A673 (cell line): Measurements from ENCODE around the gene CLDN34. TPM values are rescaled to one million over a fixed set of nuclear protein-coding genes. Genes with fewer than 3 reads are reported as not detected.

Experiments used
- BruUV-seq: library from RNA; stranded (reverse); fragments of 400-500 nt; replicated peaks from 2 replicates; lab custom pipeline; 2021; lab: Mats Ljungman, UMichigan
- CTCF ChIA-PET: fragments of 300-600 bp; sonication (Branson Sonifier 250); formaldehyde crosslinking; loops from one replicate; lab custom pipeline; 2022; ENCODE audit warnings: antibody characterized with exemption; lab: Charles Lee
- POLR2A ChIA-PET: fragments of 300-600 bp; sonication (Branson Sonifier 250); formaldehyde crosslinking; loops from one replicate; lab custom pipeline; 2022; ENCODE audit warnings: antibody characterized with exemption; ENCODE audit not compliant: low non-redundant PET; lab: Charles Lee
- DNase-seq: peaks from one replicate; pipeline ENCODE4 v3.0.0-alpha.2; 2015; ENCODE audit warnings: low spot score
- H3K27ac ChIP-seq: fragments of 200-600 bp; sonication (generic); 2 replicates; pipeline ENCODE4 v1.5.1; 2016; ENCODE audit warnings: mixed run types, low read depth, mild to moderate bottlenecking, mixed read lengths, antibody characterized with exemption, low read length; ENCODE audit not compliant: poor library complexity, severe bottlenecking
- H3K27me3 ChIP-seq: fragments of 200-600 bp; sonication (generic); replicated peaks from 2 replicates; pipeline ENCODE4 v1.6.1; 2017; ENCODE audit warnings: mixed run types, low read depth, mild to moderate bottlenecking, mixed read lengths, antibody characterized with exemption, low read length; ENCODE audit not compliant: insufficient read depth, poor library complexity
- H3K36me3 ChIP-seq: fragments of 200-600 bp; sonication (generic); 2 replicates; pipeline ENCODE4 v1.6.1; 2016; ENCODE audit warnings: mixed run types, mild to moderate bottlenecking, mixed read lengths, antibody characterized with exemption, low read length; ENCODE audit not compliant: insufficient read depth, poor library complexity, severe bottlenecking
- H3K4me1 ChIP-seq: fragments of 200-600 bp; sonication (generic); 2 replicates; pipeline ENCODE4 v1.6.1; 2017; ENCODE audit warnings: mixed run types, mild to moderate bottlenecking, mixed read lengths, antibody characterized with exemption, low read length; ENCODE audit not compliant: insufficient read depth, poor library complexity, severe bottlenecking
- H3K4me3 ChIP-seq: fragments of 200-600 bp; sonication (generic); 2 replicates; pipeline ENCODE4 v1.5.1; 2016; ENCODE audit warnings: low read depth, mixed run types, mild to moderate bottlenecking, mixed read lengths, low read length; ENCODE audit not compliant: poor library complexity, severe bottlenecking
- H3K9me3 ChIP-seq: fragments of 200-600 bp; sonication (generic); 2 replicates; pipeline ENCODE4 v1.6.1; 2016; ENCODE audit warnings: mixed run types, low read depth, mild to moderate bottlenecking, mixed read lengths, antibody characterized with exemption, low read length; ENCODE audit not compliant: poor library complexity, severe bottlenecking
- CTCF ChIP-seq: fragments of 300-800, 200-600 bp; sonication (generic); conservative IDR thresholded peaks from 2 replicates; pipeline ENCODE4 v1.5.1; 2017; ENCODE audit warnings: low read depth, mild to moderate bottlenecking, antibody characterized with exemption, low read length, moderate library complexity, mixed read lengths
- EZH2 ChIP-seq: fragments of 200-600 bp; sonication (generic); IDR thresholded peaks from 2 replicates; pipeline ENCODE4 v1.6.1; 2017; ENCODE audit warnings: borderline replicate concordance, low read depth, mild to moderate bottlenecking, mixed read lengths, antibody characterized with exemption, low read length; ENCODE audit not compliant: poor library complexity, severe bottlenecking
- intact Hi-C: fragments of 100-400 bp; cut with micrococcal nuclease; formaldehyde crosslinking; loops from one replicate; pipeline ENCODE4 v1.10.0; 2022; ENCODE audit not compliant: unreplicated experiment
- total RNA-seq: library from RNA; stranded (reverse); gene quantifications from 2 replicates; pipeline ENCODE4 v1.2.3, GENCODE V29; 2021

CLDN34 gene
- total RNA-seq, 1 experiment from 2014 or later, result not detected

- CTCF ChIA-PET, result no interaction called here
- Histone ChIP-seq H3K27me3 (no peaks in the 10 kb centered on the region), H3K27ac (no peak overlapping the region), H3K4me3 (no peak overlapping the region), H3K9me3 (no peaks in the 10 kb centered on the region), H3K36me3 (no peaks in the 10 kb centered on the region), H3K4me1 (no peaks in the 10 kb centered on the region)
- BruUV-seq, result no TSS peak
- intact Hi-C loops, result no loop called here
- POLR2A ChIA-PET, result no interaction called here
- TF ChIP-seq CTCF, result no peak
- no peak for TF ChIP-seq EZH2
- DNase-seq, result no peak
Observed at GRCh38 chrX:9921407-9921806, 45.8 kb upstream of the CLDN34 start.

GRCh38 chrX:9923357-9923756 is 43.8 kb upstream of the CLDN34 start:
- no peak overlapping the region for H3K27ac ChIP-seq
- POLR2A ChIA-PET, result no interaction called here
- no TSS peak for BruUV-seq
- intact Hi-C loops, result no loop called here
- H3K4me1 ChIP-seq, result peaks cover 6% of the 10 kb centered on the region
- H3K27me3 ChIP-seq, result no peaks in the 10 kb centered on the region
- H3K9me3 ChIP-seq, result no peaks in the 10 kb centered on the region
- no peak overlapping the region for H3K4me3 ChIP-seq
- H3K36me3 ChIP-seq, result no peaks in the 10 kb centered on the region
- TF ChIP-seq CTCF, result no peak
- no peak for TF ChIP-seq EZH2
- CTCF ChIA-PET, result no interaction called here
- DNase-seq, result no peak

GRCh38 chrX:9926002-9926401 is 41.2 kb upstream of the CLDN34 start:
- Histone ChIP-seq H3K9me3 (no peaks in the 10 kb centered on the region), H3K27me3 (no peaks in the 10 kb centered on the region), H3K36me3 (no peaks in the 10 kb centered on the region), H3K4me3 (no peak overlapping the region), H3K27ac (no peak overlapping the region), H3K4me1 (peaks cover 6% of the 10 kb centered on the region)
- POLR2A ChIA-PET, result no interaction called here
- no peak for DNase-seq
- intact Hi-C loops, result no loop called here
- TF ChIP-seq CTCF, result no peak
- no peak for TF ChIP-seq EZH2
- CTCF ChIA-PET, result no interaction called here
- BruUV-seq, result no TSS peak
